NOMO-1 treated with dmso at 0.1 percent for 144 hours (cell line): ENCODE results near the gene OVAAL.
A peak's percentile ranks its signal among the peaks of the same experiment; 100 is the strongest.

Source experiments
- DNase-seq: peaks from one replicate; lab custom pipeline; 2025; ENCODE audit not compliant: unreplicated experiment; lab: John Stamatoyannopoulos, UW

OVAAL gene

DNA sequence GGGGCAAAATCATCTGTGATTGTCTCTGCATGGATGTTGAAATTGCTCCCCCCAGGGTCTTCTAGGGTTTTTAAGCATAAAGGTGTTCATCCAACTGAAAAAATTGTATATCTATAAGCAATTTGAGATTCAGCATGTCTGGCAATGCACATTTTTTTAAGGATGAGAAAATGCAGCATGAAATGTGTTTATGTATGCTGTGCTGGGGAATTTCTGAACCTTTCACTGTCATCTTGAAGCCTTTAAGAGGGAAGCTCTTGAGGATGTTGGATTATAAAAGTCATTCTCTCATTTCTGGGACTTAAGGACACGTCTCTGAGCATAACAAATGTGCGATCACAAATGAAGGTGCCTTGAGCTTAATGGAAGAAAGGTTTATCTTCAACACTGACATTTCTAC is 9.4 kb downstream of the OVAAL start:
- no peak for DNase-seq

DNA sequence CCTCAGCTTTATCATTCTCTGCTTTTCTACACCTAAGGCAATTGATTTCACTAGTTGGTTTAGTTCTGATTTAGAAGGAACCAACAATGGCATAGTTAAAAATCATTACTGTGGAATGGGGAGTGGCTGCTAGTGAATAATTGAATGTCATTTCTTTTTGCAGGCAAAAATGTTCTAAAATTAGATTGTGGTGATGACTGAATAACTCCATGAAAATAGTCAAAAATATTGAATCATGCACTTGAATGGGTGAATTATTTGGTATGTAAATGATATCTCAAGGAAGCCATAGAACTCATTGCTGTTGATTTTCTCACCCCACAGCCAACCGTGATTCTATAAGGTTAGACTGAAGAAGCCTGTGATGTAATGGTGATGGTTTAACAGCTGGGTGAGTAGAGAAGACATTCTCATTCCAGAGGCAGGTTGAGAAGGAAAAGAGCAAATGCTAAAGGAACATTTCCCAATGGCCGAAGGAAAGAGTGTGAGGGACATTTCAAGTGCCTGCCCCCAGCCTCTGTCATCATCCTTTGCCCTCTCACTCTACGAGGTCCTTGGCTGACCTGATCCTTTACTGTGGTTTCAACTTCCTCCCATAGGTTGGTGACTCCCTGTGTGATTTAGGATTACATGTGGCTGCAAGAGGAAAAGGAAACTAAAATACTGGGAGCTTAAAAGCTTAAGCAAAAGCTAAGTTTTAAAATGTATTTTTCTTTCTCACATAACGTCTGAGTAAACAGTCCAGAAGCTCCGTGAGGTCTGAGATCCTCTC is 12.5 kb downstream of the OVAAL start:
- DNase-seq, result no peak

DNA sequence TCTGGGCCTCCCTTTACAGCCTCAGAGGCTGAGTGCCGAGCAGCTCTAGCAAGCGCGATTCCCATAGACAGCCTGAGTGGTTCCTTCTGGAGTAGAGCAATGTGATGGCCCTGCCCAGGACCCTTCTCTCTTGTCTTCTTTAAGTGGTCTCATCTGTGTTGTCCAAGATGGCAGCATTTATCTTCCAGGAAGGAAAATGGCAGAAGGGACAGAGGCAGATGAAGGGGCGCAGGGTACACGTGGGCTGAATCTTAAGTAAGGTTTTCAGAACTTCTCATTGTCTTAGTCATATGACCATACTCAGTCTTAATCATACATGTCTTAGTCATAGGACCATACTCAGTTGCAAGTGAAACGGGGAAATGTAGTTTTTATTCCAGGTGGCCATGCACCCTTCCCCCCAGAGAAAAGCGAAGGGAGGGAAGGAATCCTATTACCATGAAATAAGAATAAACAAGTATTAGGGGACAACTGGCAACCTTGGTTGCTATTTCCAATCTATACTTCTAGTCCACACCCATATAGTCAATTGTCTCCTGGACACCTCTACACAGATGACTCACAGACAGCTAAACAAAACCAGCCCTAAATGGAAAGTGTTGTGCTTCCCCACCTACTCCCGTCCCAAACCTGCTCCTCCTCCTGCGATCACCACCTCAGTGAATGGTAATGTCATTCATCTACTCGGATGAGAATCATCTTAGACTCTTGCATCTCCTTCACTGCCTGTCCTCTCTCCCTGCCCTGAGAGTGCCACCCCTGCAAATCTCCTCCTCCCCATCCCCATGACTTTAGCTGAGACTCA is 13.3 kb downstream of the OVAAL start:
- no peak for DNase-seq

DNA sequence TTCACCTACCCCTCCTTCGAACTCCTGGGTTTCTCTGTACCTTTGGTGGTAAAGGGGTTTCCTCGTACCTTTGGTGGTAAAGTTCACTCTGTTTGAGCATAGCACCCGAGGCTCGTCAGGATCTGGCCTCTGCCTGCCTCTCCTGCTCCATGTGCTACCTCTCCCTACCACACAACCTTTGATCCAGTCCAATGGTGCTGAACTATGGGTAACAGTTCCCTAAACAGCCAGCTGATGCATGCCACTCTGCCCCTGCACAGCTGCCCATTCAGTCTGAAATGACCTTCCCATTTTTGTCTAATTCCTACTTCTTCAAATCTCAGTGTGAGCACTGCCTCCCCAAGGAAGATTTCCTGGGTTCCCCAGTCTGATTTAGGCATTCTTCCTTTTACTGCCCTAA is 14.0 kb downstream of the OVAAL start:
- DNase-seq, result no peak

DNA sequence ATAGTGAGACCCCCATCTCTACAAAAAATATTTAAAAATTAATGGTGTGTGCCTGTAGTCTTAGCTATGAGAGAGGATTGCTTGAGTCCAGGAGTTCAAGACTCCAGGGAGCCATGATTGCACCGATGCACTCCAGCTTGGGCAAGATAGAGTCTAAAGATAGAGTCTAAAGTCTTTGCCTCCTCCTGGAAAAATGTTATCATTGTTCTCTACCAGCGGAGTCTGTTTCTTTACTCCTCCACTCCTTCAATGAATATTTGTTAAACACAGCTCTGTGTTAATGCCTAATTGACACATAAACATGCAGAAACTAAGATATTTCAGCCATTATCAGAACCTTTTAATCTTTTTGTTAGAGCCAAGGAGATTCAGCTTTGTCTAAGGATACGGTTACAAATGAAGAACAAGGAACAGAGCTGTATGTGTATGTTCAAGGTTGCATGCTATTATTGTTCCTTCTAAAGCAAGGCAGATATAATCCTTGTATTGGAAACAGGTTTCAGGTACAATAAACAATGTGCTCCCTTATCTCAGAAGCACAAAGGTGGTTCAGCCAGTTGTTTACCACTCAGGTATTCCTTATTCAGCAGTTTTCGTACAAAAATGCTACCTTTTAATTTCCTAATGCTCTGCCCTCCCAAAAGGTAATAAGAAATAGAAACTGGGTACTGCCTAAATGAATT is 15.4 kb downstream of the OVAAL start:
- no peak for DNase-seq

DNA sequence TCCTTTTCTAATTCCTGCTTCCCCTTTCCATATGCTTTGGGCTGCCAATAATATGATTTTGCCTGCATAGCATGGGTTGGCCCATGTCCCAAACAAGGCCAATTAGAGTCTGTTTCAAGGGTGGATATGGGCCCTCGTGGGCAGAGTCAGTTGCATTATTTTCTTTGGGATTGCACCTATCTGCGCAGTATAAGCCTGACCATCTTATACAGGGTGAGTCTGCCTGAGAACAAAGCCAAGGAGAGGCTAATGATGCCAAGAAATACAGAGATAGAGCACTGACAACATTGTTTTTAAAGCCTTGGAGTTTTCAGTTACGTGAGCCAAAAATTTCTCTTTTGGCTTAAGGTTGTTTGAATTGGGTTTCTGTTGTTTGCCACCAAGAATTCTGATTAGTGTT is 18.6 kb downstream of the OVAAL start:
- no peak for DNase-seq

DNA sequence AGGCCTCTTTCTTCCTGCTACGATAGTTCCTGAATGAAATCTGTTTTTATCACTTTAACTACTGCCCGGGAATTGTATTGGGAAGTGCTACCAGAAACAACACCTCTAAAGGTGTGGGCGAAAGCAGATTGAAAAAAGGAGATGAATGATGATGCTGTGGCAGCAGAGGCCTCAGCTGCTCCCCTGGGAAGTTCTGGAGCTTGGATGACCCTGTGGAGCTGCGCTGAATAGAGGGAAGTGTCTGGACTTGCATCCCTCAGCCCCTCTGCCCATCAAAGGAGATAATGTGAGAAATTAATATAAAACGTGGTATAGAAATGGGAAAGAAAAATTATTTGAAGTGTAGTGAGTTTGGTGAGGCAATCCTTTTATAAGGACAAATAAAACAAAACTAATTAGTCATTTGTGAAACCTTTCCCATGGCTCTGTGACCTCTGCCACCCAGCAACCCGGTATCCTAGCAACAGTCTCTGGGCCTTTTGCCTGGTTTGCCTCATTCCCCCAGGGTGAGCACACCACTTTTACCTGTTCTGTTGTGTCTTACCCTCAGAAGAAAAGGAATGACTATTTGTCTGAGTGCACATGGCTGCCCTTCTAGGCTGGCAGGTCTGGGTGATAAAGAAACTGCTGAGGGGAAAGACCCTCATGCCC is 21.3 kb downstream of the OVAAL start:
- no peak for DNase-seq

DNA sequence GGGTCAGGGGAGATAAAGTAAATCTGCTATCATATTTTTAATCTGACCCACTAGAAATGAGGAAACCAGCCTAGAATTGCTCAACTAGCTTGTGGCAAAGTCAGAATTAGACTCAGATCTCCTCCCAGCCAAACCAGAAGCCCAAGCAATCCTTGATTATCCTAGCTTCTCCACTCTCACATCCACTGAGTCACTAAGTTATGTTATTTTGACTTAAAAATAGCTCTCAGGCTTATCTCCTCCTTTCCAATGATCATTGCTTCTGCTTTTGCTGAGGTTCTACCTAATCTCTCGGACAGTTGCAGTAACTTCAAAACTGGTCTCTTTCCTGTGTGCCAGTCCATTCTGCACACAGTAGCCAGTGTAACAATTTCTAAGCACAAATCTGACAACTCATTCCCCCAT is 22.9 kb downstream of the OVAAL start:
- DNase-seq, result peak; percentile 20

DNA sequence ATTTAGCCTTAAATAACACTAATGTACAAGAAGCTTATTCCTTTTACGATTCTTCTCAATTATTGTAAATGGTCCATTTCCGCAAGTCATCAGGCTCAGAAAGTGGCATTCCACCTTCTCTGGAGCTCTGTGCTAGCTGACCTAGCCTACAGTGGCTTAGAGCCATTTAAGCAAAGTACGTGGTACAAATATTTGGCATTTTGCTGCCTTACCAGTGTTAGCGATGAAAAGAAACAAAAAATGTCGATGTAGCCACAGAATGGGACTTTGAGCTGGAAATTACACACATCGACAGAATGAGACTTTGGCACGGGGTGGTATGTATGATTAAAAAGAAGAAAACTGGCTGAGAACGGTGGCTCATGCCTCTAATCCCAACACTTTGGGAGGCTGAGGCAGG is 26.1 kb downstream of the OVAAL start:
- DNase-seq, result no peak

DNA sequence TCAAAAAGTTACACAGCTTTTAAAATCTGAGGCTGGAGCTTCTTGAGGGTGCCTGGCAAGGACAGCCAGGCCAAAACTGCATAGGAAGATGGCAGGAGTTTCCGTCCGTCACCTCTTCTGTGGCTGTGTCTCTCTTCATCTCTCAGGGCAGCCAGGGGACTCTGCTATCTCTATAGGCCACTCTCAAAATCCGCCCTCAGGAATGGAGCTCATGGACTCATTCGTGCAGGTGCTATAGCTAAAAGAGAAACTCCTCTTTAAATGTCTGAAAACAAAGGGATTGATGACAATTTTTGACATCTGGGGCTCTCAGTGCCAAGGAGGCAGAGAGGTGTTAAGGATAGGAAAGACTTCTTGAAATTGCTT is 27.2 kb downstream of the OVAAL start:
- DNase-seq, result no peak

DNA sequence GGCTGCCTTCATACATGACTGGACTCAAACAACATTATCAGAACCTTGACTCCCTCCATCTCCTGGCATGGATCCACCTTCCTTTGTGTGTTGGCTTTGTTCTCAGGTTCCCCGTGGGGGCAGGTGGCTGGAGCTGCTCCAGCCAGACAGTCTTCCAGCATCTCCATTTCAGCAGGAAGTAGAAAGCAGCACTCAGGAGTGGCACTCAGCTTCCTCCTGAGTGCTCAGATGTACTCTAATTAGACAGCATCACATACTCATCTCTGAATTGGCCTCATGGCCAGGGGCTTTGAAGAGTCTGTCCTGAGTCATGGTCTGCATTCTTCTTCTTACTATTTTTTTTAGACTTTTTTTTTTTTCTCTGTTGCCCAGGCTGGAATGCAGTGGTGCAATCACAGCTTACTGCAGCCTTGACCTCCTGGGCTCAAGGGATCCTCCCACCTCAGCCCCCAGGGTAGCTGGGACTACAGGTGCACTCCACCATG is 27.9 kb downstream of the OVAAL start:
- no peak for DNase-seq

DNA sequence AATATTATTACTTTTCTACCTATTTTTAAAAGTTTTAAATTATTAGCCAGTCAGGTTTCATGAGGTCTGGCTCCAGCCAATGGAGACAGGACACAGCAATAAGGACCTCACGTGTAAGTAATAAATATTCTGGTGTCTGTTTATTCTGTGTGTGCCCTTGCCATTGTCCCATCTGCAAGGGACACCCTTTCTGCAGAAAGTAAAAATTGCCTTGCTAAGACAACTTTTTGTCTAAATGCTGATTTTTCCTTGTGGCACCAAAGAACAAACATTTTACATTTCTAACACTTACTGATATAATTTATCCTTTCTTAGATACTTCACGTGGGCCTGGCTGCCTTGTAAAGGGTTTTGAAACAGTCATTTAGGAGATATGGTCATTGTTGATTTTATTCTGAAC is 29.4 kb downstream of the OVAAL start:
- no peak for DNase-seq

DNA sequence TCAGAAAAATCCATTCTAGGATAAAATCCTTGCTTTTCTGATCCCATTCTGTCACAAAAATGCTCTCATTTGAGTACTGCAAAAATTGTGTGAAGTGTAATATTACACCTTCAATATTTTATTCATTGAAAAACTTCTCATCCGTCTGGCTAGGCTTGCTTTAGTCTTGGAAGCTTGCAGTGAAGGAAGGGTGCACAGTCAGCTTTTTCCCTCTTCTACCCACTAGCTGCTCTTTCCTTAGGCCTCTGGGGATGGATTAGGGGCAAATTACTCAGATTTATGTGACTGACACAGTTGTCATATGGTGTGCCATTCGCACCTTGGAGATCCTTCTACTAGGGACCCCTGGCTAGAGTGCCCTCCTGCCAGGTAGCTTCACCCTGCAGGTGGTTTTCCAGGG is 32.1 kb downstream of the OVAAL start:
- DNase-seq, result no peak

DNA sequence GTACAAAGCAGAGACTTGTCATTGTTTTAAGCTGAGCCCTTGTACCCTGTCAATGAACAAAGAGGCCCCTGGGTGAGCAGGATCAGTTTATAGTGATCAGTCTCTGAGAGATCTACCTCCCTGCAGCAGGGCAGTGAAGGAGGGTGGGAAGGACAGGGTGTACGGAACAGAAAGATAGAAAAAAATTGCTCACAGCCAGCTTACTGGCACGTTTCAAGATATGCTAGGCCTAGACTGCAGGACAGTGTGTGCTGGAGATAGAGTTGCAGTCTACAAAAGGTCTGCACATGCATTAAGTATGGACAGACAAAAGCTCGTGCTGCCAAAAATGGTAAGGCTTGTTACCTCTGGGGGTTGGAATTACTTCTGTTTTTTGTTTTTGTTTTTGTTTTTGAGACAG is 34.6 kb downstream of the OVAAL start:
- no peak for DNase-seq

DNA sequence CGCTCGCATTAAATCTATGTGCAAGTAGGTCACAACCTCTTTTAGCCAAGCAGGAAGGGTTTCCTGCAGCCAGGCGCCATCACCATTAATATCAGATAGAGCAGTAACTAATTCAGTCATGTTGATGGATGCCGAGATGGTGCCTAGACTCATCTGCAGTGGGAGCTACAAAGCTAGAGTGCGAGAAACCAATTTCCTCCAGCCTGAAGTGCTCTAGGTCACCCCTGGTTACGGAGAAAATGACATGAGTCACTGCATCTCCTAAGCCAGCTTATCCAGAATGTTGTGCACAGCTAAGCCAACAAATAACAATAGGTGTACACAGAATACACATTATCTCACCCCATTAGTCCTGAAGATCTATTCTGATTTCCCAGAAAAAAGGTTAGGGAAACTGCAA is 36.0 kb downstream of the OVAAL start:
- DNase-seq, result no peak

DNA sequence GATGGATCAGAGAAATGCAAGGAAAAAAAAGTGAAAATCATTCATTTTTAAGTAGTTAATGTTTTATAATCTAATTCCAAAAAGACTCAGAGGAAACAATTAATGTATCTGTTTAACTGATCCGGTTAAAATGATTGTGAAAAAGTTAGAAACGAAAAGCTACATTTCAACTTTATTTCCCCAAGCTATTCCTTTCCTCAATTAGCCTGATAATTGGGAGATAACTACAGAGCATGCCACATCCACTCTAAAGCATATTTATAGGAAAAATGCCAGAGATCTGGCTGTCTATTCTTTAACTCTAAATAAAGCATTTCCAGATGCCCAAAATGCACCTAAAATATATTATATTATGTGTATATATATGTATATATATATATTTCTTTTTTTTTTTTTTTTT is 37.2 kb downstream of the OVAAL start:
- DNase-seq, result no peak

DNA sequence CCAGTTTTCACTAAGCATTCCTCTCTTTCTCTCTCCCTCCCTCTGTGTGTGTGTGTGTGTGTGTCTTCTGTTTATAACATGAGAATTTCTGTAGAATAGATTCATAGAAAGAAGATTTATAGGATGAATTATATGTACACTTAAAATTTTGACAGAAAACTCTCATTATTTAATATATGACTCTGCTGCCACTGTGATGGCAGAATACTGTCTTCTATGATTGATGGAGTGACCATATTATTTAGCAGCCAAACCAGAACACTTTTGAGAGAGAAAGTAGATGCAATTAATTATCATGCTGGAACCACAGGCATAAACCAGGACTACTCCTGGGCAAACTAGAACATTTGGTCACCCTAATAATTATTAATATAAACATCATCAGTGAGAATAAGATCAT is 38.8 kb downstream of the OVAAL start:
- no peak for DNase-seq

DNA sequence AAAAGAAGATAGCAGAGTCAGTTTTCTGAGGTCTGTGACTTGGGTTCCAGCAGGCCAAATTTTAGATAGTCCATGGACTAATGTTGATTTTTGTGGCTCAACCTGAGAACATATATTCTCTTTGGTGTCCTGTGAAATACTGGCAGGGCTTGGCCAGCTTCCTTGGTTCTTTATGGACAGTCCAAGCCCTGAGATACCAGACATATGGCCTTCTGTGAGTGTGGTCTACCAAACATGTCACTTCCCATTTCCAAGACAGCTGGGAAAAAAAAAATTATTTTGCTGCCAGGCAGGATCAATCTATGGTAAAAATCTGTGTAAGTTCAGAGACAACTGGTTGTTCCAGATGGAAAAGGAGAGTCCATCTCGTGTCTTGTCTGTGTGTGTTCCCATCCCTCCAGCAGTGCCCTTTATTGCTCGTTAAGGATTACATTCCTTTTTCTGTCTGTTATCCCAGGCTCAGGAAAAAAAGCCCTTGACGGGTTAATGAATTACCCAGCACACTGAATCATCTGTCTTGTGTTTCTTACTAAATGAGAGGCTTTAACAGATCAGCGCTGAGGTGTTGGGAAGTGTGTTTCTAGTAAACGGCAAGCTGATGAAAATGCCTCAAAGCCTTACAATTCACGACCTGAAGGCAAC is 39.7 kb downstream of the OVAAL start:
- DNase-seq, result no peak

DNA sequence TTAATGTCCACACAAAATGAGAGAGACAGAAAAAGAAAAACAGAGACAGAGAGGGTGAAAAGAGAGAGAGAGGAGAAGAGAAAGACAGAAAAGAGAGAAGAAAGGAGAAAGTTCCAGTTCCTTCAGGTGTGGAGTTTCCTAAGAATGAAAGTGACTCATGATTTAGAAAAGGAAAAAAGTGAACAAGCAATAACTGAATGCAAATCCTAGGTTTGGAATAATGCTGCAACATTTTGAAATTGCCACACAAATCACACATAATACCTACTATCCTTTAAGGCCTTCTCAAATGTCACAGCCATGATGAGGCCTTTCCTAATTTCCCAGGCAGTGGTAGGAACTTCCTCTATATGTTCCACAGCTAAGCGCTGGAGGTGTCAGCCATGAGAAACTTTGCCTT is 41.6 kb downstream of the OVAAL start:
- DNase-seq, result no peak

DNA sequence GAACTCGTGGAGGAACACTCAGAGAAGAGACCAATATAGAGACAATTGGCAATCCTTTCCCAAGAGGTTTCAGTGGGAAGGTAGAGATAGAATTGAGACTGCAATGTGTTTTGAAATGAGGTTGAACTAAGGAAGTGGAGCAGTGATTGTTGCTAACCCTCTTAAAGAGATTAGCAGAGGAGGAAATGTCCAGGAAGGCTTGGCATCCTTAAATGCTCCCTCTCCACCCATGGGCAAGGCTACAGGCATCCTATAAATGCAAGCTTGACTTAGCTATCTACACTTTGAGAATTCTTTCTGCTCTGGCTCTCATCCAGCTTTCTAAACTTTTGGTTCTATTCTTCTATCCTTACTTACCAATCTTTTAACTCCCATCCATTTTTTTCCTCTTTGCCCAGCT is 42.7 kb downstream of the OVAAL start:
- no peak for DNase-seq
